HG02840 (cell line): ENCODE measurements around the gene BCL7A.
"Not testable (repeated sequence)": the region's sequence is repeated elsewhere in the genome, so short reads cannot be mapped to it uniquely, and the experiment has no call there.

Experiments
- ATAC-seq: cut with Tn5 transposase; IDR thresholded peaks from one replicate; pipeline ENCODE4 v1.9.1; 2021; ENCODE audit warnings: mild to moderate bottlenecking, moderate library complexity, moderate number of reproducible peaks; ENCODE audit not compliant: unreplicated experiment, low FRiP score

BCL7A gene

GRCh38 chr12:122021822-122022392 is at the start of gene BCL7A:
BCL7A (plus strand) TSS chr12:122021884; CDS start chr12:122022092, 208 bp downstream.
- no peak for ATAC-seq

DNA sequence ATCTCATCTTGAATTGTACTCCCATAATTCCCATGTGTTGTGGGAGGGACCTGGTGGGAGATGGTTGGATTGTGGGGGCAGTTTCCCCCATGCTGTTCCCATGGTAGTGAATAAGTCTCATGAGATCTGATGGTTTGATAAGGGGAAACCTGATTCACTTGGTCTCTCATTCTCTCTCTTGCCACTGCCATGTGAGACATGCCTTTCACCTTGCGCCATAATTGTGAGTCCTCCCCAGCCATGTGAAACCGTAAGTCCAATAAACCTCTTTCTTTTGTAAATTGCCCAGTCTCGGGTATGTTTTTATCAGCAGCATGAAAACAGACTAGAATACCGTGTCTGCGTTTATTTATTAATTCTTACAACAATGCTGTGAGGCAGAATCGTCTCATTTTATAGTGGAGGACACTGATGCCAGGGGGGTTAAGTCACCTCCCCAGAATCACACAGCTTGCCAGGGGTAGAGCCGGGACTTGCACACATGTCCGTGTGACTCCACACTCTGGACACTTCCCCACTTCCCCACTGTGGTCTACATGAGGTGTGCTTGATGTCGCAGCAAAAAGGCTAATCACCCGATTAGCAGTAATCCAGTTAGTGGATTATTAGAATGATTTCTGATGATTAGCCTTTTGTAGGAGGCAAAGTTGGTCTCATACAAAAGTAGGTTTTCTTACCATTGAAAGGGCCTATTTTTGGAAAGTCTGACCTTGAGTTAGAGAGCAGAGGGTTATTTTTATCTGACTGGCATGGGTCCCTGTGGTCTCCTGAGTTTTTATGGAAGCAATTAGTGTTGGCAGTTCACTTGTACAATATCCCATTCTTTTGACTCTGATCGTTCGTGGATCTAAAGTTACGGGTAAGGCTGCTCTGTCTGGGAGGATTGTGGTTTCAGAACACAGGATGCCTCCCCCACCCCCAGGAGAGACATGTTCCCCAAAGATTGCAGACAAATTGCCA is 47.4 kb upstream of the BCL7A start:
- no peak for ATAC-seq

DNA sequence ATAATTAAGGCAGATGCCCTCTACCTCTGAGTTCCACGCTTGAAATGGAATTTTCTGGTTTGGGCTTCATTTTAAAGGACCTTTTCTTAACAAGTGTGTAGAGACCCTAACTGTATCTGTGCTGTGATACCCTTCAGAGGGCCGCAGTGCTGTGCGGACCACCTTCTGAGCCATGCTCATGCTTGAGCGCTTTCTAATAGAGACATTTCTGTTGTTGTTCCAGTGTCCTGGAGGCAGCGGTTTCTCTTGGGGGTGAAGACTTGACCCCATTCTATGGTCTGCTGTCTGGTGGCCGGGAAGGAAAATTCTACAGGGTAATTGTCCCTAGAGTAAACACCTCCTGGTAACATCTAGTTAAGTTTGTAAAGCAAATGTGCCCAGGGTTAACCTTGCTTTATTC is 46.7 kb upstream of the BCL7A start:
- no peak for ATAC-seq

DNA sequence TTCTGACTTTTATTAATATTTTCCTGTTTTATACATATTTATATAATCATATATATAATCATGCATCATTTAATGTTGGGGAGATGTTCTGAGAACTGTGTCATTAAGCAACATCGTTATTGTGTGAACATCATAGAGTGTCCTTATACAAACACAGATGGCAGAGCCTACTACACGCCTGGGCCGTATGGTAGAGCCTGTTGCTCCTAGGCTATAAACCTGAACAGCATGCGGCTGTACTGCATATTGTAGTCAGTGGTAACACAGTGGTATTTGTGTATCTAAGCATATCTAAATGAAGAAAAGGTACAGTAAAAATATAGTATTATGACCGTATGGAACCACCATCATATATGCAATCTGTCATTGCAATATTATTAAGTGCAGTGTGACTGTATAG is 44.7 kb upstream of the BCL7A start:
- ATAC-seq = no peak

GRCh38 chr12:121980191-121980891 is 41.3 kb upstream of the BCL7A start:
- ATAC-seq = no peak

DNA sequence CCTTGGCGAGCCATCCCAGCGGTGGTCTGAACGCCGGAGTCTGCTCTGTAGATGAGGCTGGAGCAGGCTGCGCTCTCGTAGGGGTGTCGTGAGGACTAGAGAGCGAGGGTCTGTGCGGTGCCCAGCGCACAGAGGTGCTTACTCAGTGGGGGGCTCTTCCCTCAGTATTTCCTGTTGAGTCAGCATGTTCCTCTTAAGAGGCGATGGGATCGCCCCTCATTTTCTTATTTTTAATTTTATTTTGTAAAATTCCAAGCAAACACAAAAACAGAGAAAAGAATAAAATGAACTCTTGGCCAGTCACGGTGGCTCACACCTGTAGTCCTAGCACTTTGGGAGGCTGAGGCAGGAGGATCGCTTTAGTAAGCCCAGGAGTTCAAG is 40.8 kb upstream of the BCL7A start:
- no peak for ATAC-seq

GRCh38 chr12:121981456-121981855 is 40.2 kb upstream of the BCL7A start:
- ATAC-seq = no peak

DNA sequence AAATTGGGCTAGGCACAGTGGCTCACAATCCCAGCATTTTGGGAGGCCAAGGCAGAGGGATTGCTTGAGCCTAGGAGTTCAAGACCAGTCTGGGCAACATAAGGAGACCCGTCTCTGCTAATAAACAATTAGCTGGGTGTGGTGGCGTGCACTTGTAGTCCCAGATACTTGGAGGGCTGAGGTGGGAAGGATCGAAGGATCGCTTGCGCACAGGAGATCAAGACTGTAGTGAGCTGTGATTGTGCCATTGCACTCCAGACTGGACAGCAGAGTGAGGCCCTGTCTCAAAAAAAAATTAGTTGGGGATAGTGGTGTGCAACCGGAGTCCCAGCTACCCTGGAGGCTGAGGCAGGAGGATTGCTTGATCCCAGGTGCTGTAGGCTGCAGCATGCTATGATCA is 38.7 kb upstream of the BCL7A start:
- ATAC-seq = no peak

DNA sequence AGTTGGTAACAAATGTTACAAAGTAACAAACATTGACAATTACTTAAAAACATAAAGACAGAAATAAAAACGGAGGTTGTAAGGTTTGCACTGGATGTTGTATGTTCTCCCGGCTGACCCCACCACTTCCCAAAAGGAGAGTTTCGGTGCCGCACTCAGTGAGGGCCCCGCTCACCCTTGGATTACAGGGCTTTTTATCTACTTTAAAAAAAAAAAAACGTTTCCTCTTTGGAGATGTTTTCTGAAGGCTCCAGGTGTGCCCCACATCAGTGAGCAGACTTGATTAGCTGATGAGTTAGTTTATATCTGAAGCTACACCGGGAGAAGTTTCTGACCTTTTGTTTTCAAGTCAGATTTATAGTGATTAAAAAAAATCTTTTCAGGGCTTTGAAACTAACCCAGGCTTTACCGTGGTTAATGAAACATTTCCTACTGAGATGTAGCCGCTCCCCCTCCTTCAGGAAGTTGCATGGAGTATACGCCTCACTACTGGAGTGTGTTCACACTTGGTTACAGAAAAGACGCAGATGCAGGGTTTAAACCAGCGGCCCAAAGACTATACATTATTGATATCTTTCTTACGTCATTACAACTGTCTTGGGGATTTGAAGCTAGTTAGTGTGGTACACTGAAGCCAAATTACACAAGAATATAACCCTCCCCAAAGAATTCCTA is 38.0 kb upstream of the BCL7A start:
- no peak for ATAC-seq

DNA sequence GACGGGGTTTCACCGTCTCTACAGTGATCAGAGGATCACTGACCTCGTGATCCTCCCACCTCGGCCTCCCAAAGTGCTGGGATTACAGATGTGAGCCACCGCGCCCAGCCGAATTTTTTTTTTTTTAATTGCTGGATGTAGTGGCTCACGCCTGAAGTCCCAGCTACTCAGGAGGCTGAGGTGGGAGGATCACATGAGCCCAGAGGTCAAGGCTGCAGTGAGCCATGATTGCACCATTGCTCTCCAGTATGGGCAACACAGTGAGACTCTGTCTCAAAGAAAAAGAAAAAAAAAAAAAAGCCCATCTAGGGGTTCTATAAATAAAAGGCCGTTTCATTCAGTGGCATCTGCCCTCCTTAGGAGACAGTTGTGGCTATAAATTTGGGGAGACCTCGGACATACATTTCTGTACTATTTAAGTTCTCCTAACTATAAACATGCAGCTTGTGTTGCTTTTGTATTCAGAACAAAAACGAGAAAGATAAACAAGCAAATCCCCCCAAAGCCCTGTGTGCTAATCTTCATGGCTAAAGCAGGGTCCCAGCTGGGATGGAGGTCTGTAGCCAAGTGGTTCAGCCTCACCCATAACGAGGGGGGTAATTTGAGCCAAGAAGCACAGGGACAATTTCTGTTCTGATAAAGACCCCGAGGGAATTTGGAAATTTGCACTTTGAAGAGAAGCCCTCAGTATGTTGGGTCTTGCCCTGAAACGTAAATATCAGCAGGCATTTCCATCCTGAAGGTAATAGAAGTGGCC is 35.0 kb upstream of the BCL7A start:
- no peak for ATAC-seq

DNA sequence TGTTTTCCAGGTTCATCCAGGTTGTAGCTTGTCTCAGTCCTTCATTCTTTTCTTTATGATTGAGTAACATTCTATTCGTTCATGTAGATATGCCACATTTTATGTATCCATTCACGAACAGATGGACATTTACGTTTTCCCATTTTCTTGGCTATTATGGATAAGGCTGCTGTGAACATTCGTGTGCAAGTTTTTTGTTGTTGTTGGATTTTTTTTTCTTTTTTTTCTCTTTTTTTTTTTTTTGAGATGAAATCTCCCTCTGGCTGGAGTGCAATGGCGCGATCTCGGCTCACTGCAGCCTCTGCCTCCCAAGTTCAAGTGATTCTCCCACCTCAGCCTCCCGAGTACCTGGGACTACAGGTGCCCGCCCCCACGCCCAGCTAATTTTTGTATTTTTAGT is 33.2 kb upstream of the BCL7A start:
- ATAC-seq = not testable (repeated sequence)

DNA sequence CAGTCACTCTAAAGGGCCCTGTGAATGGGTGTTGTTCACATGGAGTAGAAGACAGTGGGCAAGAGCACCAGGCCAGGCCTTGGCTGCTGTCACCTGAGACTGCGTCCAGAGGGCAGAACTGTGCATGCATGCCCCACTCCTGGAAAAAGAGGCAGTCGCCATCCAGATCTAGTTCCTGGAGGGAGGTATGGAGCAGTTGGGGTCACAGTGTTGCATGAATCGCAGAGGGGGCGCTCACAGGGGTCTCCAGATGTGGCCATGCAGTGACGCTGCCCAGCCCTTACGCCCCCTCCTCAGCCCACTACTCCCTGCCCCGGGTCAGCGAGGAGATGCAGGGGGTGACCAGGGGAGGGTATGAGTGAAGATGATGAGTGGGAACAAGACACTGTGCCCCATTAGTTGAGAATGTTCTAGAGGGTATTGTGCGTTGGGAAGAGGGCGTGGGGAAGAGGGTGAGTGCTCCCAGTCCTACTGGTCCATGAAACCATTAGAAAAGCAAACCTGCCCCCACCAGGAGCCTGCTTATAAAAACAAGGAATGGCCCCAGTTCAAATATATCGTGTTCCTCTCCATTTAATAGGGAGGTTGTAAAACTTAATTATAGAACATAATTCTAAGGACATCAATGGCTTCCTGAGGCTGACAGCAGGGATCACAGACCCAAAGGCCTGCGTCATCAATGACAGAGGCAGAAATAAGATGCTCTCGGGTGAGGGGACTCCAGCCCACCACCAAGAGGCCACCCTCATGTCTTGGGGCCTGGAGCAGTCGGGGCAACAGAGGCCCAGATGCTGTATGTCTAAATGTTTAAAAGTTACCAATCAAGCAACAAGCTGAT is 32.2 kb upstream of the BCL7A start:
- ATAC-seq = no peak

- ATAC-seq = no peak
Observed at GRCh38 chr12:121990114-121990647, 31.5 kb upstream of the BCL7A start.

GRCh38 chr12:121990692-121991603 is 30.7 kb upstream of the BCL7A start:
- ATAC-seq = peak; percentile 62

DNA sequence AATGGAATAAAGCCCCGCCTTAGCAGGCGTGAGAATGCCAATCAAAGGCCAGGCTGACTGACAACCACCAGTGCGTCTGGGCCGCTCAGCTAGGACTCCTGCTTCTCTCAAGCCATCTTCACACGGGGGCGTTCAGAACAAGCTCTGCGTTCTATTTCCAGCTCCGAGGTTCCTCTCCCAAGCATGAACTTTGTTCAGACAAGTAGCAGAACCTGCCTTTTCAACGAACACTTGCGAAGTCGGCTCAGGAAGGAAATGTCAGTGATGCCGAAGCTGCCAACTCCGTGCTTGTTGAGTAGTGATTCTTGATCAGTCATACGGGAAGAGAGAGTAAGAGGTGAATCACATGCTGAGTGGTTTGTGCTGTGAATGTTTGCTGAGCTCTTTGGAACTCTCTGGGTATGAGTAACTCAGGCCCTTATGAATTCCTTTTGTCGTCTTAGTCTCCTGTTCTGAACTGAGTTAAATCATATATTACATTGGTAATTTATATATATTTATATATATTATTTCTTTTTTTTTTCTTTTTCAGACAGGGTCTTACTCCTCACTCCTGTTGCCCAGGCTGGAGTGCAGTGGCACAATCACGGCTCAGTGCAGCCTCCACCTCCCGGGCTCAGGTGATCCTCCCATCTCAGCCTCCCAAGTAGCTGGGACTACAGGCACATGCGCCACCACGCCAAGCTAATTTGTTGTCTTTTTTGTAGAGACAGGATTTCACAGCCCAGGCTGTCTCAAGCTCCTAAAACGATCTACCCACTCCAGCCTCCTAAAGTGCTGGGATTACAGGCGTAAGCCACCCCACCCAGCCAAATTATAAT is 29.4 kb upstream of the BCL7A start:
- ATAC-seq = peak; percentile 64

- no peak for ATAC-seq
Observed at GRCh38 chr12:121996050-121996944, 25.4 kb upstream of the BCL7A start.
